ENCODE measurements around the gene BAIAP3. TPM values are rescaled to one million over a fixed set of nuclear protein-coding genes. Genes with fewer than 3 reads are reported as not detected.

Gene BAIAP3
- polyA plus RNA-seq, 1 donor from 2014 or later = 65.2 TPM

GRCh38 chr16:1287982-1288670, 45.3 kb upstream of the BAIAP3 start:
- Histone ChIP-seq H4K20me1 (ENCODE audit: insufficient read depth) (no peaks in the 10 kb centered on the region), H3K79me2 (replicated peaks; ENCODE audit: insufficient read depth, low read length) (no peaks in the 10 kb centered on the region), H3K27me3 (ENCODE audit: insufficient read depth, low read depth, low read length) (no peaks in the 10 kb centered on the region), H2AFZ (ENCODE audit: low read depth, low read length) (no peak overlapping the region), H3K36me3 (ENCODE audit: insufficient read depth, low read length) (no peaks in the 10 kb centered on the region), H3K4me3 (ENCODE audit: low read length) (no peak overlapping the region), H3K27ac (ENCODE audit: low read length) (no peak overlapping the region), H3K9ac (ENCODE audit: low read length) (no peak overlapping the region), H3F3A (ENCODE audit: insufficient read depth, low read length, poor library complexity, severe bottlenecking) (no peaks in the 10 kb centered on the region), H3K9me3 (ENCODE audit: low read length) (no peaks in the 10 kb centered on the region), H3K4me2 (ENCODE audit: low read length) (no peak overlapping the region), H3K9me2 (ENCODE audit: insufficient read depth, low read length) (no peaks in the 10 kb centered on the region)
- TF ChIP-seq CTCF (IDR thresholded peaks at IDR 0.05; ENCODE audit: poor library complexity, severe bottlenecking) (no peak), SMC3 (conservative IDR thresholded peaks at IDR 0.05; ENCODE audit: poor library complexity) (no peak), POLR2AphosphoS5 (IDR thresholded peaks at IDR 0.05) (no peak), EZH2 (IDR thresholded peaks at IDR 0.05; ENCODE audit: borderline replicate concordance, insufficient read depth, low read length, poor library complexity, severe bottlenecking) (no peak), TAF1 (IDR thresholded peaks at IDR 0.05; ENCODE audit: low read depth) (no peak), EP300 (conservative IDR thresholded peaks at IDR 0.05; ENCODE audit: poor library complexity, severe bottlenecking) (no peak), MXI1 (conservative IDR thresholded peaks at IDR 0.05; ENCODE audit: poor library complexity, severe bottlenecking) (no peak)

- Histone ChIP-seq H3K36me3 (ENCODE audit: insufficient read depth, low read length) (no peaks in the 10 kb centered on the region), H4K20me1 (ENCODE audit: insufficient read depth) (no peaks in the 10 kb centered on the region), H3K4me3 (ENCODE audit: low read length) (no peak overlapping the region), H3K79me2 (replicated peaks; ENCODE audit: insufficient read depth, low read length) (no peaks in the 10 kb centered on the region), H3K27me3 (ENCODE audit: insufficient read depth, low read depth, low read length) (no peaks in the 10 kb centered on the region), H3K9me2 (ENCODE audit: insufficient read depth, low read length) (no peaks in the 10 kb centered on the region), H3K4me2 (ENCODE audit: low read length) (no peak overlapping the region), H2AFZ (ENCODE audit: low read depth, low read length) (no peak overlapping the region), H3K27ac (ENCODE audit: low read length) (no peak overlapping the region), H3F3A (ENCODE audit: insufficient read depth, low read length, poor library complexity, severe bottlenecking) (no peaks in the 10 kb centered on the region), H3K9me3 (ENCODE audit: low read length) (no peaks in the 10 kb centered on the region), H3K9ac (ENCODE audit: low read length) (no peak overlapping the region)
- TF ChIP-seq CTCF (IDR thresholded peaks at IDR 0.05; ENCODE audit: poor library complexity, severe bottlenecking) (no peak), EP300 (conservative IDR thresholded peaks at IDR 0.05; ENCODE audit: poor library complexity, severe bottlenecking) (no peak), SMC3 (conservative IDR thresholded peaks at IDR 0.05; ENCODE audit: poor library complexity) (no peak), RAD21 (conservative IDR thresholded peaks at IDR 0.05) (no peak), EZH2 (IDR thresholded peaks at IDR 0.05; ENCODE audit: borderline replicate concordance, insufficient read depth, low read length, poor library complexity, severe bottlenecking) (no peak), MXI1 (conservative IDR thresholded peaks at IDR 0.05; ENCODE audit: poor library complexity, severe bottlenecking) (no peak), REST (IDR thresholded peaks at IDR 0.05; ENCODE audit: borderline replicate concordance) (no peak), POLR2AphosphoS5 (IDR thresholded peaks at IDR 0.05) (no peak), TAF1 (IDR thresholded peaks at IDR 0.05; ENCODE audit: low read depth) (no peak)
Observed at GRCh38 chr16:1288813-1289476, 44.5 kb upstream of the BAIAP3 start.

Measured in neural cell (in vitro differentiated cells).